HG03045 (cell line): ENCODE results near the gene BIRC2.
"Not testable (repeated sequence)": the region's sequence is repeated elsewhere in the genome, so short reads cannot be mapped to it uniquely, and the experiment has no call there.

Experiments used
- ATAC-seq: cut with Tn5 transposase; IDR thresholded peaks from one replicate; pipeline ENCODE4 v1.9.1; 2021; ENCODE audit warnings: mild to moderate bottlenecking, moderate library complexity; ENCODE audit not compliant: unreplicated experiment

BIRC2 gene

GRCh38 chr11:102374633-102375424 is 27.8 kb downstream of the BIRC2 start:
- ATAC-seq = not testable (repeated sequence)

GRCh38 chr11:102375720-102376399 is 28.8 kb downstream of the BIRC2 start:
- no peak for ATAC-seq

- no peak for ATAC-seq
Observed at GRCh38 chr11:102377891-102378290, 30.9 kb downstream of the BIRC2 start.

- ATAC-seq = no peak
Observed at GRCh38 chr11:102378818-102379217, 31.8 kb downstream of the BIRC2 start.

- no peak for ATAC-seq
Observed at GRCh38 chr11:102382384-102382783, 35.4 kb downstream of the BIRC2 start.

GRCh38 chr11:102383839-102384238 is 36.8 kb downstream of the BIRC2 start:
- ATAC-seq = no peak

- ATAC-seq = no peak
Observed at GRCh38 chr11:102384419-102385079, 37.5 kb downstream of the BIRC2 start.

- no peak for ATAC-seq
Observed at GRCh38 chr11:102385085-102386007, 38.3 kb downstream of the BIRC2 start.

GRCh38 chr11:102386136-102386734 is 39.2 kb downstream of the BIRC2 start:
- ATAC-seq = no peak

- no peak for ATAC-seq
Observed at GRCh38 chr11:102387043-102387781, 40.2 kb downstream of the BIRC2 start.

- no peak for ATAC-seq
Observed at GRCh38 chr11:102389253-102389652, 42.2 kb downstream of the BIRC2 start.

GRCh38 chr11:102390667-102391465 is 43.9 kb downstream of the BIRC2 start:
- ATAC-seq = peak; percentile 70

GRCh38 chr11:102391549-102392237 is 44.7 kb downstream of the BIRC2 start:
- no peak for ATAC-seq

GRCh38 chr11:102393272-102393730 is 46.3 kb downstream of the BIRC2 start:
- no peak for ATAC-seq

GRCh38 chr11:102395720-102396393 is 48.8 kb downstream of the BIRC2 start:
- ATAC-seq = no peak

GRCh38 chr11:102396708-102397563 is 49.9 kb downstream of the BIRC2 start:
- no peak for ATAC-seq

GRCh38 chr11:102398297-102398696 is 51.3 kb downstream of the BIRC2 start:
- ATAC-seq = no peak
